T-helper 2 cell treated with Interferon-gamma antibody and Interleukin-4, amounts not matched to agents 5 μg/mL and 100 μg/mL, for 36 hours (primary cell): ENCODE data around the gene GDF15.
"Not testable (repeated sequence)": the region's sequence is repeated elsewhere in the genome, so short reads cannot be mapped to it uniquely, and the experiment has no call there.

Experiments used
- DNase-seq: peaks from one replicate; pipeline ENCODE4 v3.0.0; 2021; ENCODE audit warnings: low spot score
- H3K27ac Mint-ChIP-seq: one replicate; pipeline ENCODE4 v1.8.0; 2021; ENCODE audit warnings: mild to moderate bottlenecking, mixed read lengths
- H3K27me3 Mint-ChIP-seq: one replicate; pipeline ENCODE4 v1.8.0; 2021; ENCODE audit warnings: low read depth, mixed read lengths
- H3K36me3 Mint-ChIP-seq: one replicate; pipeline ENCODE4 v1.8.0; 2021; ENCODE audit warnings: low read depth, mixed read lengths
- H3K4me1 Mint-ChIP-seq: one replicate; pipeline ENCODE4 v1.8.0; 2021; ENCODE audit warnings: low read depth, mixed read lengths
- H3K4me3 Mint-ChIP-seq: one replicate; pipeline ENCODE4 v1.8.0; 2022; ENCODE audit warnings: mild to moderate bottlenecking, moderate library complexity, mixed read lengths
- H3K9me3 Mint-ChIP-seq: one replicate; pipeline ENCODE4 v1.8.0; 2021; ENCODE audit warnings: mixed read lengths

Gene GDF15

GRCh38 chr19:18350490-18350889, 35.5 kb upstream of the GDF15 start:
- Mint-ChIP-seq H3K27ac (no peak overlapping the region), H3K4me1 (peaks cover 2% of the 10 kb centered on the region), H3K9me3 (no peaks in the 10 kb centered on the region), H3K27me3 (no peaks in the 10 kb centered on the region), H3K36me3 (peaks cover 15% of the 10 kb centered on the region), H3K4me3 (no peak overlapping the region)
- no peak for DNase-seq

DNA sequence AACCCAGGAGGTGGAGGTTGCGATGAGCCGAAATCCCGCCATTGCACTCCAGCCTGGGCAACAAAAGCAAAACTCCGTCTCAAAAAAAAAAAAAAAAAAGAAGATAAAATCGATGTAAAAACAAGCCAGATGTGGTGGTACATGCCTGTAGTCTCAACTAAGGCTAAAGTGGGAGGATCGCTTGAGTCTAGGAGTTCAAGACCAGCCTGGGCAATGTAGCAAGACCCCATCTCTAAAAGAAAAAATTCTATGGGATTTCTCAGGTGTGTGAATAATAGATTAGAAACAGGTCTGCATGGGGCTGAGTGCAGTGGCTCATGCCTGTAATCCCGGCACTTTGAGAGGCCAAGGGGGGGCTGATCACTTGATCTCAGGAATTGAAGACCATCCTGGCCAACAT, 34.4 kb upstream of the GDF15 start:
- H3K27ac Mint-ChIP-seq: no peak overlapping the region
- H3K4me3 Mint-ChIP-seq: no peak overlapping the region
- peaks cover 16% of the 10 kb centered on the region for H3K36me3 Mint-ChIP-seq
- H3K4me1 Mint-ChIP-seq: no peaks in the 10 kb centered on the region
- H3K27me3 Mint-ChIP-seq: no peaks in the 10 kb centered on the region
- DNase-seq: no peak
- no peaks in the 10 kb centered on the region for H3K9me3 Mint-ChIP-seq

- H3K4me3 Mint-ChIP-seq: no peak overlapping the region
- H3K4me1 Mint-ChIP-seq: no peaks in the 10 kb centered on the region
- peaks cover 23% of the 10 kb centered on the region for H3K36me3 Mint-ChIP-seq
- no peak overlapping the region for H3K27ac Mint-ChIP-seq
- H3K27me3 Mint-ChIP-seq: no peaks in the 10 kb centered on the region
- H3K9me3 Mint-ChIP-seq: no peaks in the 10 kb centered on the region
- no peak for DNase-seq
Measured at GRCh38 chr19:18353378-18354005, 32.5 kb upstream of the GDF15 start.

- H3K27ac Mint-ChIP-seq, H3K4me3 Mint-ChIP-seq, H3K4me1 Mint-ChIP-seq, DNase-seq, H3K27me3 Mint-ChIP-seq, H3K9me3 Mint-ChIP-seq: not testable (repeated sequence)
- H3K36me3 Mint-ChIP-seq: peaks cover 28% of the 10 kb centered on the region
Measured at GRCh38 chr19:18354743-18355142, 31.2 kb upstream of the GDF15 start.

- no peak overlapping the region for H3K27ac Mint-ChIP-seq
- no peak for DNase-seq
- no peaks in the 10 kb centered on the region for H3K4me1 Mint-ChIP-seq
- peaks cover 29% of the 10 kb centered on the region for H3K36me3 Mint-ChIP-seq
- no peaks in the 10 kb centered on the region for H3K9me3 Mint-ChIP-seq
- H3K27me3 Mint-ChIP-seq: no peaks in the 10 kb centered on the region
- H3K4me3 Mint-ChIP-seq: no peak overlapping the region
Measured at GRCh38 chr19:18357041-18357440, 28.9 kb upstream of the GDF15 start.

GRCh38 chr19:18361646-18362045, 24.3 kb upstream of the GDF15 start:
- no peaks in the 10 kb centered on the region for H3K9me3 Mint-ChIP-seq
- H3K4me1 Mint-ChIP-seq: peaks cover 2% of the 10 kb centered on the region
- no peak overlapping the region for H3K27ac Mint-ChIP-seq
- no peaks in the 10 kb centered on the region for H3K27me3 Mint-ChIP-seq
- DNase-seq: no peak
- peaks cover 38% of the 10 kb centered on the region for H3K36me3 Mint-ChIP-seq
- no peak overlapping the region for H3K4me3 Mint-ChIP-seq

DNA sequence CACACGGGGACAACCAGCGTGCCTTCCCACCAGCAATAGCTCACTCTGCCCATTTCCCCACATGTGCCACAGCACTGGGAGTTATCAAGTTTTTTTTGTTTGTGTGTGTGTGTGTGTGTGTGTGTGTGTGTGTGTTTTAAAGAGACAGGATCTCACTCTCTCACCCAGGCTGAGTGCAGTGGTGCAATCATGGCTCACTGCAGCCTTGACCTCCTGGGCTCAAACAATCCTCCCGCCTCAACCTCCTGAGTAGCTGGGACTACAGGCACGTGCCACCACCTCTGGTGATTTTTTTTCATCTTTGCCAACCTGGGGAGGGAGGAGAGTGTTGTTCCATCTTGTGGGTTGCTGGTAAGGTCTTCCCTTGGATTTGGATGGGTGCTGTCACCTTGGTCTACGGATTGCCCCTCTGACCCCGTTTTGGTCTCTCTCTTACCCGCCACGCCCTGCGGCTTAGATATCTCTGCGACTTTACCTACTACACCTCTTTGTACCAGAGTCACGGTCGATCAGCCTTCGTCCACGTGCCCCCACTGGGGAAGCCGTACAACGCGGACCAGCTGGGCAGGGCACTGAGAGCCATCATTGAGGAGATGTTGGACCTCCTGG, 22.9 kb upstream of the GDF15 start:
- Mint-ChIP-seq H3K4me1 (peaks cover 2% of the 10 kb centered on the region), H3K27ac (no peak overlapping the region), H3K27me3 (no peaks in the 10 kb centered on the region), H3K36me3 (peaks cover 36% of the 10 kb centered on the region), H3K9me3 (no peaks in the 10 kb centered on the region), H3K4me3 (no peak overlapping the region)
- DNase-seq: no peak

- Mint-ChIP-seq H3K27ac (no peak overlapping the region), H3K4me3 (no peak overlapping the region), H3K4me1 (peaks cover 2% of the 10 kb centered on the region), H3K36me3 (peaks cover 32% of the 10 kb centered on the region), H3K27me3 (no peaks in the 10 kb centered on the region), H3K9me3 (no peaks in the 10 kb centered on the region)
- no peak for DNase-seq
Measured at GRCh38 chr19:18363787-18364186, 22.2 kb upstream of the GDF15 start.

DNA sequence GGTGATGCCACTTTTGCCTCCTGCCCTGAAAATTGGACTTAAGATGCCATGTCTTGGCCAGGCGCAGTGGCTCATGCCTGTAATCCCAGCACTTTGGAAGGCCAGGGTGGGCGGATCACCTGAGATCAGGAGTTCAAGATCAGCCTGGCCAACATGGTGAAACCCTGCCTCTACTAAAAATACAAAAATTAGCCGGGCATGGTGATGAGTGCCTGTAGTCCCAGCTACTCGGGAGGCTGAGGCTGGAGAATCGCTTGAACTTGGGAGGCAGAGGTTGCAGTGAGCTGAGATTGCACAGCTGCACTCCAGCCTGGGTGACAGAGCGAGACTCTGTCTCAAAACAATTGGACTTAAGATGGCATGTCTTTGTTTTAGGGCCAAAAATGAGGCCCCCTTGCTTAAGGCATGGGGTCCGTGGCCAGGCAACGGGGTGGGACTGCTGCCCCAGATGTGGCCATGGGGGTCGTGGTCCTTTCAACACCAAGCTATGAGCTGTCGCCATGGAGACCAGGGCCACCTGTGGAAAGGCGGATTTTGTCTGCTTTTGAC, 21.6 kb upstream of the GDF15 start:
- H3K27me3 Mint-ChIP-seq, H3K4me3 Mint-ChIP-seq, H3K4me1 Mint-ChIP-seq, H3K27ac Mint-ChIP-seq, DNase-seq, H3K9me3 Mint-ChIP-seq: not testable (repeated sequence)
- peaks cover 28% of the 10 kb centered on the region for H3K36me3 Mint-ChIP-seq

DNA sequence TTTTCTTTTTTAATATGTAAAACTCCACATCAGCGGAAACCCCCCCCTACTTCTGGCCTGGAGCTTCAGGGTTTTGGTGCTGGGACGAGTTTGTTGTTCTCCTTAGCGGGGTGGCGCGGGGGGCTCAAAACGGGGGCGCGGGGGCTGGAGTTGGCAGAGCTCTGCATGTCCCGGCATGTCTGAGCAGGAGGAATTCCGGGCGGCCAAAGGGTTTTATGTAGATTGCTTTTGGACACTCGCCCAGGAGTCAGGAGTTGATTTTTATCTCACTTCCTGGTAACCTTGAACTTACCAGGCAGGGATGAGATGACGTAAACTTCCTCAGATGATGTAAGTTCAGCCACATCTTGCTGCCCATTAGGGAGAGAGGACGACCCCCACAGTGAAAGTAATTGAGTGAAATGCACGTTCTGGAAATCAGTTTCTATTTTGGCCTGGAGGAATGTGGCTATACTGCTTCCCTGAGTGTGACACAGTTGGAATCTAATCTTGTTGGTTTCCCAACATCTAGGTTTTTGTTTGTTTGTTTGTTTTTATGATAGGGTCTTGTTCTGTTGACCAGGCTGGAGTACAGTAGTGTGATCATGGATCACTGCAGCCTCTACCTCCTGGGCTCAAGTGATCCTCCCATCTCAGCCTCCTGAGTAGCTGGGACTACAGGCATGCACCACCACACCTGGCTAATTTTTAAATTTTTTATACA, 21.0 kb upstream of the GDF15 start:
- H3K4me3 Mint-ChIP-seq: no peak overlapping the region
- no peak for DNase-seq
- no peaks in the 10 kb centered on the region for H3K9me3 Mint-ChIP-seq
- peaks cover 25% of the 10 kb centered on the region for H3K36me3 Mint-ChIP-seq
- H3K4me1 Mint-ChIP-seq: peaks cover 2% of the 10 kb centered on the region
- no peaks in the 10 kb centered on the region for H3K27me3 Mint-ChIP-seq
- no peak overlapping the region for H3K27ac Mint-ChIP-seq

DNA sequence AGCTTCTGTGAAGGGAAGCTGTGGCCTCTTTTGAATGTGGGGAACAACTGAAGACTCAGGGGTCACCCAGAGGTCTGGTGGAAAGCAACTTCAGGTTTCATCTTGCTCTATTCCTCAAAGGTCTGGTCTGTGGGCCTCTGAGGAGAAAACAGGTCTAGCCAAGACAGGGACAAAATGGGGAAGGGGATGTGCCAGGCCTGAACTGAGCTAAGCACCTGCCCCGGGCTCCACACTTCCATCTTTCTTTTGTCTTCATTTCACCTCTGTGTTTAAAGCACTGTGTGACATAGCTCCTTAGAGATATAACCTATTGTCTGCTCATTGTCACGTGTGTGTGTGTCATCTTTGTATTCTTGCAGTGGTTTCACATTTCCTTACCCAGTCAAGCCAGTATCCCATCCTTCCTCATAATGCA, 19.9 kb upstream of the GDF15 start:
- H3K27me3 Mint-ChIP-seq: no peaks in the 10 kb centered on the region
- DNase-seq: no peak
- peaks cover 25% of the 10 kb centered on the region for H3K36me3 Mint-ChIP-seq
- peaks cover 2% of the 10 kb centered on the region for H3K4me1 Mint-ChIP-seq
- H3K4me3 Mint-ChIP-seq: no peak overlapping the region
- H3K27ac Mint-ChIP-seq: no peak overlapping the region
- no peaks in the 10 kb centered on the region for H3K9me3 Mint-ChIP-seq

DNA sequence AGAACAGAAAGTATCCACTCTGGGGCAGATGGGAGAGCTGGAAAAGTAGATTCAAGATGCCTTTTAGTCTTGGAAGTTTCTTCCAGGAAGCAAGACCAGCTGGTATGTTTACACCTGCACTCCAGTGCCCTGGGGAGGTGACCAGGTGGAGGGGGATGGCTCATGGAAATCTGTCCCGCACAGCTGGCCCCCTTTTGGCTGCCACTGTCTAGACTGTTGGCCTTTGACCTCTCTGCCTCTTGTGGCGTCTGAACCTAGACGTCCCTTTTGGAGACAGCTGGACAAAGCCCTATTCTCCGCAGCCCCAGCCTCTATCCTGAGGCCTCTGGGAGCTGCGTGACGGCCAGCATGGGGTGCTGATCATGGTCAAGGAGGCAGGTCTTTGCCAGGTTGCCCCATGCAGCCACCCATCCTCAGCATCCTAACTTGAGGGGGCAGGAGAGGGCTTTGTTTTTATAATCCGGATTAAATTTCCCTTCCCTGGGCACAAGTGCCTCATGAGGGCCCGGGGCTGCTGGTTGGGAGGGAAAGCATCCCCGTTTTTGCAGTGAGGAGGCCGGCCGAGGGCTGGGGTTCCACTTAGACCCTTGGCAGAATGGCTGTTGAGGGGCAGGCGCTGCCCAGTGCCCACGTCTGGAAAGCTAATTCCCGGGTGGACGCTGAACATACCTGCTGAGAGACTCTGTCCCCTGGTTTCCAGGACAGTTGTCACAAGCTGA, 17.3 kb upstream of the GDF15 start:
- Mint-ChIP-seq H3K9me3 (no peaks in the 10 kb centered on the region), H3K36me3 (peaks cover 20% of the 10 kb centered on the region), H3K27ac (no peak overlapping the region), H3K4me3 (no peak overlapping the region), H3K27me3 (no peaks in the 10 kb centered on the region), H3K4me1 (peaks cover 5% of the 10 kb centered on the region)
- DNase-seq: no peak

GRCh38 chr19:18373407-18373891, 12.5 kb upstream of the GDF15 start:
- Mint-ChIP-seq H3K27ac (peak overlapping the region; percentile 74), H3K4me3 (peak overlapping the region; percentile 15), H3K36me3 (no peaks in the 10 kb centered on the region)

More at GRCh38 chr19:18373407-18373891, 12.5 kb upstream of the GDF15 start:
- no peaks in the 10 kb centered on the region for H3K27me3 Mint-ChIP-seq
- H3K4me1 Mint-ChIP-seq: peaks cover 9% of the 10 kb centered on the region
- no peak for DNase-seq
- no peaks in the 10 kb centered on the region for H3K9me3 Mint-ChIP-seq
